OCI-LY3 (cell line): ENCODE results near the gene SHMT1.

Source experiments
- EZH2phosphoT487 ChIP-seq: fragments of 200-600 bp; shearing (Covaris generic); IDR thresholded peaks from 2 replicates; pipeline ENCODE4 v1.6.1; 2018; ENCODE audit warnings: antibody characterized with exemption, mixed run types, low read depth
- TF ChIP-seq, protein P1 (sequence below): fragments of 200-600, 300-600 bp; sonication (generic); IDR thresholded peaks from 2 replicates; pipeline ENCODE4 v1.5.1; 2014; ENCODE audit warnings: antibody characterized with exemption, low read length, low read depth

DNA sequence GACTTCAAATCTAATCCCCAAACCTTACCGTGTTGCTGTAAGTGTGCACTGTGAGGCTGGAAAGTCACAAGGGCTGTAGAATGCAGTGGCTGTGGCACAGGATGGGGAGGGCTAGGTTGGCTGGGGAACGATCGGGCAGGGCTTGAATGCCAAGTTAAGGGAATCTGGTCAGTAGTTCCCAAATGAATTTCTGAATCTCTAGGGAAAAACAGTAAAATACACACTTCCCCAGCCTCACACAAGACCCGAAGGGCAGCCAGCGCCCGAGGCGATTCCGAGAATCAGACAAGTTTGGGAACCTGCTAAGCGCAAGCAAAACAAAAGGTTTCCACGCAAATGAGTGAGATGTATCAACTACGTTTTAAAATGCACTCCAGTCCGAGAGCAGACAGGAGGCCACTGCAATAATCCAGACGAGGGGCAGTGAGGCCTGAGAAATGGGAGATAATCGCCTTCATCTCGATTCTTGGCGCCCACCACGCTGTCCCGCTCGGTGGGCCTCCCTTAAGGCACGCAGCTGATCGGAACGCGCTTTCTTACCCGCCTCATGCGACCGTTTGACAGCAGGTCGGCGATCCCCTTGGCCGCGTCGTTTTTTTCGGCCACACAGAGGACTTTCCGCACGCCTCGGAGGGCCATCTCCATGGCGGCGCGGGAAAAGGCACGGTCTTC lies 49.2 kb downstream of the SHMT1 start:
- TF ChIP-seq, protein P1, sequence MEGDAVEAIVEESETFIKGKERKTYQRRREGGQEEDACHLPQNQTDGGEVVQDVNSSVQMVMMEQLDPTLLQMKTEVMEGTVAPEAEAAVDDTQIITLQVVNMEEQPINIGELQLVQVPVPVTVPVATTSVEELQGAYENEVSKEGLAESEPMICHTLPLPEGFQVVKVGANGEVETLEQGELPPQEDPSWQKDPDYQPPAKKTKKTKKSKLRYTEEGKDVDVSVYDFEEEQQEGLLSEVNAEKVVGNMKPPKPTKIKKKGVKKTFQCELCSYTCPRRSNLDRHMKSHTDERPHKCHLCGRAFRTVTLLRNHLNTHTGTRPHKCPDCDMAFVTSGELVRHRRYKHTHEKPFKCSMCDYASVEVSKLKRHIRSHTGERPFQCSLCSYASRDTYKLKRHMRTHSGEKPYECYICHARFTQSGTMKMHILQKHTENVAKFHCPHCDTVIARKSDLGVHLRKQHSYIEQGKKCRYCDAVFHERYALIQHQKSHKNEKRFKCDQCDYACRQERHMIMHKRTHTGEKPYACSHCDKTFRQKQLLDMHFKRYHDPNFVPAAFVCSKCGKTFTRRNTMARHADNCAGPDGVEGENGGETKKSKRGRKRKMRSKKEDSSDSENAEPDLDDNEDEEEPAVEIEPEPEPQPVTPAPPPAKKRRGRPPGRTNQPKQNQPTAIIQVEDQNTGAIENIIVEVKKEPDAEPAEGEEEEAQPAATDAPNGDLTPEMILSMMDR = no peak
- no peak for TF ChIP-seq EZH2phosphoT487
